ENCODE data around the gene GPR68.
"Not testable (repeated sequence)": the region's sequence is repeated elsewhere in the genome, so short reads cannot be mapped to it uniquely, and the experiment has no call there.

Gene GPR68

DNA sequence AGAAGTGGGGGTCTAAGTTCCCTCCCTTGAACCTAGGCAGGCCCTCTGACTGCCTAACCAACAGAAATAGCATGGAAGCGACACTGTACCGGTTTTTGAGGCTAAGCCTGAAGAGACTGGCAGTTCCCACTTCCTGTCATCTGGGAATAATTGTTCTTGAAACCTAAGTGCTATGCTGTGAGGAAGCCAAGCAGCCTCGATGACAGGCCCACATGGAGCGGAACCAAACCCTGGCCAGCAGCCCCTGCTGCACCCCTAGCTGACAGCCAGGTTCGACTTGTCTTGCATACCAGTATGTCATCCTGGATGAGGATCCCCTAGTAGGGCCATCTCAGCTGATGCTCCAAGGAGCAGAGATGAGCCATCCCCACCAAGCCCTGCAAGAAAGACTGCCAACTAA lies 6.4 kb upstream of the GPR68 start:
- 86% methylated on average over 5 of the region's 5 CpGs for WGBS
- Histone ChIP-seq H3K27ac (ENCODE audit: low read depth, low read length) (no peak overlapping the region), H3K9ac (ENCODE audit: low read depth, low read length) (no peak overlapping the region), H3K36me3 (ENCODE audit: insufficient read depth, low read length) (no peaks in the 10 kb centered on the region), H3K9me3 (ENCODE audit: insufficient read depth, low read depth, low read length) (no peaks in the 10 kb centered on the region), H3K4me3 (ENCODE audit: low read length) (no peak overlapping the region), H3K4me1 (ENCODE audit: insufficient read depth, low read length) (no peaks in the 10 kb centered on the region), H3K27me3 (ENCODE audit: insufficient read depth, low read length) (peaks cover 18% of the 10 kb centered on the region)

DNA sequence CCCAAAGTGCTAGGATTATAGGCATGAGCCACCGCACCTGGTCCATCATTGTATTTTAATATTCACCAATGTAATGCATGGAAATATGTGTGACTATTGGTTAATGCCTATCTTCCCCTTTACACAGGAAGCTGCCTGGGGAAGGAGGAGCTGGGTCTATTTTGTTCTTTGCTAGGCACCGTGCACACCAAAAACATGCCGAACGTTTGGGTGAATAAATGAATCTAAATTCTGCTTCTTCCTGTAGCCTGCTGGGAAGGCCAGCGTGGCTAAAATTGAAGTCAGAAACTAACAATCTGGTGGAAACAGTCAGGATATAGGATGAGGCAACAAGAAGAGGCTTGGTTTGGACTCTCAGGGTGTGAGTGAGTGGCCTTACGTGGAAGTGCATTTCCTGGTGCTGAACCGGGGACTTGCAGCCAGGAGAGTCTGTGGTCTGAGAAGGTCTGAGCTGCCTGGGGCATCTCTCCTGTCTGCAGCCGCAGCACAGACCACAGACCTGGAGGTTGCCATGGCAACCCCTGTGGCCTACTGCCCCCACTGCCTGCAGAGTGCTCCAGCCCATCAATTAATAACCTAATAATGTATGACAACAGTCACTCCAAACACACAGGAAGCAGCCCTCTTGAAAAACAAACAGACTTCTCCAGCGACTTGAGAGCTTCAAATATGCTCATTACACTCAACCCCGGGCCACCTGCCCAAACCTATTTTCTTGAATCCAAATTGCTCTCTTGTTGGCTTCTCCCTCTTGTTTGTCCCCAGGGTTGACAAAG lies 5.5 kb upstream of the GPR68 start:
- Histone ChIP-seq H3K4me1 (ENCODE audit: insufficient read depth, low read length) (no peaks in the 10 kb centered on the region), H3K9me3 (ENCODE audit: insufficient read depth, low read depth, low read length) (no peaks in the 10 kb centered on the region), H3K9ac (ENCODE audit: low read depth, low read length) (no peak overlapping the region), H3K27ac (ENCODE audit: low read depth, low read length) (no peak overlapping the region), H3K4me3 (ENCODE audit: low read length) (no peak overlapping the region), H3K27me3 (ENCODE audit: insufficient read depth, low read length) (peaks cover 18% of the 10 kb centered on the region), H3K36me3 (ENCODE audit: insufficient read depth, low read length) (no peaks in the 10 kb centered on the region)
- 73% methylated on average over 9 of the region's 10 CpGs for WGBS

DNA sequence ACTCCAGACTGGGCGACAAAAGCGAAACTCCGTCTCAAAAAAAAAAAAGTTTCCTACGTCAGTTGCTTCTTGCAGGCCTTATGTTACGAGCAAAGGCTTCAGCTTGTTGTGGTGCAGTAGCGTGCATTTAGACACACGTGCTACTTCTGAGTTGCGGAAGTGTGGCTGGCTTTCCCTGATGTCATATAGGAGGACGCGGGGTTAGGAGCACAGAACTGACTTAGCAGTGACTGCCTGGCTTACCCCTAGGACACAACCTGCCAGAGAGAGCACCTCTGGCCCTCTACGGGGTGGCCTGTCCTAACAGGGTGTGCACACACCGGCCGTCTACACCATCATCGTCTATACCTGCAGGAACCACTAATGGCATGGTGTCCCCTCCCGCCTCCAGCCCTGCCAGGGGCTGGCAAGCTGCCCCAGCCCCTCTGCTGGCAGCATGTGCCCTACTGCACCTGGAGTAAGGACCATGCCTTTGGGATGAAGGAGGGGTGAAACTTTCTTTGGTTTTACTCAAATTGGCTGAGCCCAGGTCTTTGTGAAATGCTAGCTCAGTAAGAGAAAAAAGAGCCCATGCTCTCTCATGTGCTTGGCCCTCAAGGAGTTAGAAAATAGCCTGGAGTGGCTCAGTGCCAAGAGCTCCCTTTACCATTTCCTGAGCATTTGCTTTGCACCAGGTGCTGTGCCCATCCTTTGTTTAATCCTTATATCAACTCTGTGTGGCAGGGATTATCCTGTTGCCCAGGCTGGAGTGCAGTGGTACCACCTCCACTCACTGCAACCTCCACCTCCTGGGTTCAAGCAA lies 1.7 kb upstream of the GPR68 start:
- WGBS, result 95% methylated on average over 15 of the region's 15 CpGs
- Histone ChIP-seq H3K9me3 (ENCODE audit: insufficient read depth, low read depth, low read length) (no peaks in the 10 kb centered on the region), H3K27me3 (ENCODE audit: insufficient read depth, low read length) (no peaks in the 10 kb centered on the region; the same call in 1 of the 2 replicates), H3K36me3 (ENCODE audit: insufficient read depth, low read length) (no peaks in the 10 kb centered on the region), H3K4me1 (ENCODE audit: insufficient read depth, low read length) (no peaks in the 10 kb centered on the region), H3K27ac (ENCODE audit: low read depth, low read length) (no peak overlapping the region), H3K4me3 (ENCODE audit: low read length) (no peak overlapping the region), H3K9ac (ENCODE audit: low read depth, low read length) (no peak overlapping the region)

DNA sequence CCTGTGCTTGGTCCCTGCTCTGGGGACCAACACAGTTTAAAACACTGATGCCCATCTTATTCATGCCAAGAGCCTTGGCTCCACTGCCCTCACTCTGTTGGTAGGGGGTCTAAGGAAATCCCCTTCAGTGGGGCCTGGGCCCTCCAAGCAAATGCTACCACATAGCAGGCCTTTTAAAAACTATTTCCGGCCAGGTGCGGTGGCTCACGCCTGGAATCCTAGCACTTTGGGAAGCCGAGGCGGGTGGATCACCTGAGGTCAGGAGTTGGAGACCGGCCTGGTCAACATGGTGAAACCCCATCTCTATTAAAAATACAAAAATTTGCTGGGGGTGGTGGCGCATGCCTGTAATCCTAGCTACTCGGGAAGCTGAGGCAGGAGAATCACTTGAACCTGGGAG lies 1.1 kb upstream of the GPR68 start:
- not testable (repeated sequence) for H3K27ac ChIP-seq (ENCODE audit: low read depth, low read length); H3K36me3 ChIP-seq (ENCODE audit: insufficient read depth, low read length); H3K9me3 ChIP-seq (ENCODE audit: insufficient read depth, low read depth, low read length); H3K9ac ChIP-seq (ENCODE audit: low read depth, low read length); H3K4me1 ChIP-seq (ENCODE audit: insufficient read depth, low read length); H3K27me3 ChIP-seq (ENCODE audit: insufficient read depth, low read length); H3K4me3 ChIP-seq (ENCODE audit: low read length)
- 98% methylated on average over 8 of the region's 8 CpGs for WGBS

DNA sequence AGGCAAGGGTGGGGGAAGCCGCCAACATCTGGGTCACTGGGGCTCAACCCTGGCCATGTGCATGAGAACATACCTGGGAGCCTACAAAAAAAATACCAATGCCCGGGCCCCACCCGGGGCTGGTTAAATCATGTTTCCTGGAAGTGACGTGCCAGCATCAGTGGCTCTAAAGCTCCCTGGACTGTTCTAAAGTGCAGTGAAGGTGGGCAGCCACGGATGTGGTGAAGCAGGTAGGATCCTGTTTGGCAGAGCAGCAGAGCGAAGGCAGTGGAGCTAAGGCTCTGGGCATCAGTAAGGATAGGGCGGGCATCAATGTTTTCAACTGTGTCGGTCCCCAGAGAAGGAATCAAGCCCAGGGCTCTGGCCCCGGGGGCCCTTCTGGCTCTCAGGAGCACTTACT lies 525 bp upstream of the GPR68 start:
- no peaks in the 10 kb centered on the region for H3K4me1 ChIP-seq (ENCODE audit: insufficient read depth, low read length)
- no peak overlapping the region for H3K9ac ChIP-seq (ENCODE audit: low read depth, low read length)
- H3K9me3 ChIP-seq (ENCODE audit: insufficient read depth, low read depth, low read length), result no peaks in the 10 kb centered on the region
- H3K27ac ChIP-seq (ENCODE audit: low read depth, low read length), result no peak overlapping the region
- no peak overlapping the region for H3K4me3 ChIP-seq (ENCODE audit: low read length)
- 92% methylated on average over 9 of the region's 9 CpGs for WGBS
- no peaks in the 10 kb centered on the region; the same call in 1 of the 2 replicates for H3K27me3 ChIP-seq (ENCODE audit: insufficient read depth, low read length)
- no peaks in the 10 kb centered on the region for H3K36me3 ChIP-seq (ENCODE audit: insufficient read depth, low read length)

DNA sequence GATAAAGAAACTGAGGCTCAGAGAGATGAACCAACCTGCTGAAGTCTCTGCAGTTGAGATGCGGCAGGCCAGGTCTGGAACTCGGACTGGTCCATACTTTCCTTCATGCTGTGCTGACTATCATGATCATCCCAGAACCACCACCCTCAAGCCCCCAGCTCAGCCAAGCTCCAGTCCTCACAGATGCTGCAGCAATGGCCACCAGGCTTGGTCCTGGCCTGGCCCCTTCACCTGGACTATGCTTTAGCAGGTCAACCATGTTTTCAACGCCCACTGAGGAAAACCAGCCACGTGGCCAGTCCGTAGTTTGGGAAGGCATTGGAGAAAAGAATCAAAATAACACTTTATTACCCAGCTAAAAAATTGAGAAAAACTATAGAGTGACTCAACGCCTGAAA lies 1.4 kb downstream of the GPR68 start:
- H3K36me3 ChIP-seq (ENCODE audit: insufficient read depth, low read length), result no peaks in the 10 kb centered on the region
- no peaks in the 10 kb centered on the region for H3K4me1 ChIP-seq (ENCODE audit: insufficient read depth, low read length)
- no peaks in the 10 kb centered on the region; the same call in 1 of the 2 replicates for H3K27me3 ChIP-seq (ENCODE audit: insufficient read depth, low read length)
- no peaks in the 10 kb centered on the region for H3K9me3 ChIP-seq (ENCODE audit: insufficient read depth, low read depth, low read length)
- no peak overlapping the region for H3K27ac ChIP-seq (ENCODE audit: low read depth, low read length)
- H3K4me3 ChIP-seq (ENCODE audit: low read length), result no peak overlapping the region
- no peak overlapping the region for H3K9ac ChIP-seq (ENCODE audit: low read depth, low read length)
- WGBS, result 95% methylated on average over 6 of the region's 6 CpGs

DNA sequence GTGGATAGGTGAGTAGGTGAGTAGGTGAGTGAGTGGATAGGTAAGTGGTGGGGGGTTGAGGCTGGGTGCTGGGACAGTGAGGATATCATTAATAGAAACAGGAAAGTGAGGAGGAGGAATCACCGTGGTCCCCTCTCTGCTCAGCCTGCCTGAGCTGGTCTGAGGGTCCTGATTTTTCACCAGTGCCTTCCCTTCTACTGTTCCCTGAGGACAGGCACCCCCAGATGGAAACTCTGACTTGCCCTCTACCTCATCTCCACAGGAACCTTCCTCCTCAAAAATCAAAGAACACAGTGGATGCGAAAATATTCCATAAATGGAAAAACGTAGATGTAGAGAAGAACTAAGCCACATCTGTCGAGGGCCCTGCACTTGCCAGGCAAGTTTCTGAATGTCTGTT lies 1.9 kb downstream of the GPR68 start:
- H3K27ac ChIP-seq (ENCODE audit: low read depth, low read length), result no peak overlapping the region

DNA sequence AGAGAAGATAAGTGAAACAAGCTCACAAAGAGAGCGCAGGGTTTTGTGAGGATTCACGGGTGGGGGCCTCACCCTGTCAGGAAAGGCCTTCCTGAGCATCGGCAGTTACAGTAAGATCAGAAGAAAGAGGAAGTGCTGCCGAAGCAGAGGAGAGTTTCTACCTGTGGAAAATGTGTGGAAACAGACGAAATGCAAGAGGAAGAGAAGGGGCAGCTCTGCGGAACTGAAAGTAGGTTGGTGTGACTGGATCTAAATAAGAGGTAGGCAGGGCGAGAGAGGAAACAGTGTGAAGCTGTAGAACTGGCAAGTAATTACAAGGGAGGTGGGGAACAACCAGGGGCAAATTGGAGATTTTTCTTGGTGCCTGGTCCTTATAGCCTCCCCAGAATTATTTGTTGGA lies 2.6 kb downstream of the GPR68 start:
- Histone ChIP-seq H3K9me3 (ENCODE audit: insufficient read depth, low read depth, low read length) (no peaks in the 10 kb centered on the region), H3K4me3 (ENCODE audit: low read length) (no peak overlapping the region), H3K4me1 (ENCODE audit: insufficient read depth, low read length) (no peaks in the 10 kb centered on the region), H3K27ac (ENCODE audit: low read depth, low read length) (no peak overlapping the region), H3K9ac (ENCODE audit: low read depth, low read length) (no peak overlapping the region), H3K36me3 (ENCODE audit: insufficient read depth, low read length) (no peaks in the 10 kb centered on the region), H3K27me3 (ENCODE audit: insufficient read depth, low read length) (no peaks in the 10 kb centered on the region; the same call in 1 of the 2 replicates)
- 91% methylated on average over 7 of the region's 7 CpGs for WGBS

More for the DNA sequence above, 1.9 kb downstream of the GPR68 start:
- no peak overlapping the region for H3K9ac ChIP-seq (ENCODE audit: low read depth, low read length)
- H3K4me3 ChIP-seq (ENCODE audit: low read length), result no peak overlapping the region
- no peaks in the 10 kb centered on the region for H3K9me3 ChIP-seq (ENCODE audit: insufficient read depth, low read depth, low read length)
- H3K27me3 ChIP-seq (ENCODE audit: insufficient read depth, low read length), result no peaks in the 10 kb centered on the region; the same call in 1 of the 2 replicates
- H3K36me3 ChIP-seq (ENCODE audit: insufficient read depth, low read length), result no peaks in the 10 kb centered on the region
- H3K4me1 ChIP-seq (ENCODE audit: insufficient read depth, low read length), result no peaks in the 10 kb centered on the region
- WGBS, result 97% methylated on average over 4 of the region's 4 CpGs

DNA sequence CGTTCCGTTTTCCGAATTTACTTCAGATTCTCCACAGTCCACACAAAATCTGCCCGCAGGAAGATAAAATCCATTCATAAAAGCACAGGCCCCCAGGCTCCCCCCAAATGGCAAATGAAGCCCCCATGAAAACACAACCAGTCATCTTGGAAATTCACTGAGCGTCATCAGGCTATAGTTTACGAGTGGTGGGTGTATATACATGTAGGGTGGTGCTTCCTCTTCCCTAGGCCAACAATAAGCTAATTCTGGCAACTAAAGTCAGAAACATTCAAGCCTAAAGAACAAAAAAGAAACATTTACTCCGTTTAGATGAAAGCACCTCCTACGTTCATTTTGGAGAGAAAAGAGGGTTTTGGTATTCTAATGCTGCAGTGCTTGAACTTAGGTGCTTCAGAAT lies 5.8 kb downstream of the GPR68 start:
- H3K9ac ChIP-seq (ENCODE audit: low read depth, low read length), result no peak overlapping the region
- 88% methylated on average over 6 of the region's 8 CpGs for whole genome bisulfite sequencing
- no peaks in the 10 kb centered on the region for H3K36me3 ChIP-seq (ENCODE audit: insufficient read depth, low read length)
- H3K4me1 ChIP-seq (ENCODE audit: insufficient read depth, low read length), result no peaks in the 10 kb centered on the region
- H3K27me3 ChIP-seq (ENCODE audit: insufficient read depth, low read length), result no peaks in the 10 kb centered on the region; the same call in 1 of the 2 replicates
- H3K27ac ChIP-seq (ENCODE audit: low read depth, low read length), result no peak overlapping the region
- H3K9me3 ChIP-seq (ENCODE audit: insufficient read depth, low read depth, low read length), result no peaks in the 10 kb centered on the region
- no peak overlapping the region for H3K4me3 ChIP-seq (ENCODE audit: low read length)

DNA sequence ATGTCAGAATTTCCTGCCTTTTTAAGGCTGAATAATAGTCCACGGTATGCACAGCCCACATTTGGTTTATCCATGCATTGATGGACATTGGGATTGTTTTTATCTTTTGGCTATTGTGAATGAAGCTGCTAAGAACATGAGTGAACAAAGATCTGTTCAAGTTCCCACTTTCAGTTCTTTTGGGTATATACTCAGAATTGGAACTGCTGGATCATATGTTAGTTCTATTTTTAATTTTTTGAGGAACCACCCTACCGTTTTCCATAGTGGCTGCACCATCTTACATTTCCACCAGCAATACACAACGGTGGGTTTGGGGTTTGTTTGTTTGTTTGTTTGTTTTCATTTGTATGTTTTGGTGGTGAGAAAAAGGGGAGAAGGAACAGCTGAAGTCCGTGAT lies 6.4 kb downstream of the GPR68 start:
- no peaks in the 10 kb centered on the region for H3K36me3 ChIP-seq (ENCODE audit: insufficient read depth, low read length)
- no peak overlapping the region for H3K4me3 ChIP-seq (ENCODE audit: low read length)
- WGBS, result 96% methylated on average over 2 of the region's 4 CpGs
- no peaks in the 10 kb centered on the region for H3K4me1 ChIP-seq (ENCODE audit: insufficient read depth, low read length)
- H3K9me3 ChIP-seq (ENCODE audit: insufficient read depth, low read depth, low read length), result no peaks in the 10 kb centered on the region
- no peaks in the 10 kb centered on the region; the same call in 1 of the 2 replicates for H3K27me3 ChIP-seq (ENCODE audit: insufficient read depth, low read length)
- H3K9ac ChIP-seq (ENCODE audit: low read depth, low read length), result no peak overlapping the region
- H3K27ac ChIP-seq (ENCODE audit: low read depth, low read length), result no peak overlapping the region

DNA sequence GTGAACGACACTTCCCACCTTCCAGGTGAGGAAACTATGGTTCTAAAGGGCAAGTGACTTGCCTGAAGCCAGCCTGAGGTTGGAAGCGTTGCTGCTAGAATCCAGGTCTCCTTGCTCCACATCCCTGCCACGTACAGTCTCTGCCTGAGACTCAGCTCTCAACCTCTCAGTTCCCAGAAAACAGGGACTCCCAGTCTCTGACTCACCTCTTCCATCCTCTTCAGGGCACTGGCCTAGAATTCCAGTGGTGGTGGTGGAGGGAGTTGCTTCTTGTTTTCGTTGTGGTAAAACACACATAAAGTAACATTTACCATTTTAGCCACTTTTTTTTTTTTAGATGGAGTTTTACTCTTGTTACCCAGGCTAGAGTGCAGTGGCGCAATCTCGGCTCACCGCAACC lies 7.3 kb downstream of the GPR68 start:
- Histone ChIP-seq H3K9ac (ENCODE audit: low read depth, low read length) (no peak overlapping the region), H3K4me1 (ENCODE audit: insufficient read depth, low read length) (no peaks in the 10 kb centered on the region)

More for the DNA sequence above, 7.3 kb downstream of the GPR68 start:
- WGBS, result 89% methylated on average over 6 of the region's 7 CpGs
- H3K27ac ChIP-seq (ENCODE audit: low read depth, low read length), result no peak overlapping the region
- no peaks in the 10 kb centered on the region for H3K9me3 ChIP-seq (ENCODE audit: insufficient read depth, low read depth, low read length)
- H3K36me3 ChIP-seq (ENCODE audit: insufficient read depth, low read length), result no peaks in the 10 kb centered on the region
- no peak overlapping the region for H3K4me3 ChIP-seq (ENCODE audit: low read length)
- H3K27me3 ChIP-seq (ENCODE audit: insufficient read depth, low read length), result no peaks in the 10 kb centered on the region
